Naive thymus-derived CD8-positive, alpha-beta T cell (primary cell): ENCODE results near the gene ZNF286A. TPM values are rescaled to one million over a fixed set of nuclear protein-coding genes. Genes with fewer than 3 reads are reported as not detected.
"Not testable (repeated sequence)": the region's sequence is repeated elsewhere in the genome, so short reads cannot be mapped to it uniquely, and the experiment has no call there.

ENCODE experiments used
- ATAC-seq, 2 donors: fragments of 150-1000 bp; cut with Tn5 transposase in 1 of 2; sonication (Bioruptor Pico), chemical (Tn5 transposase) in 1 of 2; 1 replicate in 1 of 2; 2 replicates in 1 of 2; pipeline ENCODE4 v1.10.0; 2021; ENCODE audit warnings: mild to moderate bottlenecking in 2 of 2, moderate library complexity in 2 of 2
- POLR2A ChIA-PET: fragments of 350-600 bp; sonication (Branson Sonifier 250); formaldehyde crosslinking; loops from one replicate; lab custom pipeline; 2021; ENCODE audit warnings: antibody characterized with exemption; lab: Charles Lee
- DNase-seq, 10 donors: peaks; one replicate each; pipeline versions ENCODE4 v3.0.0 to v3.0.0-alpha.2; 2020 to 2022
- H3K27ac Mint-ChIP-seq, 10 donors: one replicate each; pipeline ENCODE4 v1.8.0; 2020 to 2022; ENCODE audit warnings: mild to moderate bottlenecking in 10 of 10, mixed read lengths in 10 of 10, moderate library complexity in 4 of 10, inconsistent platforms in 1 of 10
- H3K27me3 Mint-ChIP-seq, 5 donors: one replicate each; pipeline ENCODE4 v1.8.0; 2021 to 2022; ENCODE audit warnings: mixed read lengths in 5 of 5
- H3K36me3 Mint-ChIP-seq, 3 donors: one replicate each; pipeline ENCODE4 v1.8.0; 2020 to 2022; ENCODE audit warnings: mixed read lengths in 3 of 3, mild to moderate bottlenecking in 2 of 3, inconsistent platforms in 1 of 3
- H3K4me1 Mint-ChIP-seq, 4 donors: one replicate each; pipeline ENCODE4 v1.8.0; 2021 to 2022; ENCODE audit warnings: mixed read lengths in 4 of 4
- H3K4me3 Mint-ChIP-seq, 10 donors: one replicate each; pipeline ENCODE4 v1.8.0; 2020 to 2022; ENCODE audit warnings: mild to moderate bottlenecking in 10 of 10, mixed read lengths in 10 of 10, moderate library complexity in 6 of 10, inconsistent platforms in 1 of 10
- H3K9me3 Mint-ChIP-seq, 9 donors: one replicate each; pipeline ENCODE4 v1.8.0; 2020 to 2022; ENCODE audit warnings: mixed read lengths in 9 of 9, mild to moderate bottlenecking in 3 of 9, inconsistent platforms in 1 of 9, moderate library complexity in 1 of 9
- polyA plus RNA-seq, 3 donors: library from polyadenylated mRNA; unstranded; fragments of 300-500 nt; fragmentation: Illumina TruSeq; gene quantifications; one replicate each; pipeline ENCODE4 v1.2.3, GENCODE V29; 2021
- total RNA-seq, 8 experiments: library from RNA in 2 of 8; stranded (reverse) in 2 of 8; gene quantifications; one replicate each; pipeline ENCODE4 v1.2.3 and lab custom pipeline; 2021 to 2026

The ZNF286A gene
- total and polyA plus RNA-seq, 5 experiments from 2014 or later, result 13.8 to 32.3 (median 22.0) TPM

DNA sequence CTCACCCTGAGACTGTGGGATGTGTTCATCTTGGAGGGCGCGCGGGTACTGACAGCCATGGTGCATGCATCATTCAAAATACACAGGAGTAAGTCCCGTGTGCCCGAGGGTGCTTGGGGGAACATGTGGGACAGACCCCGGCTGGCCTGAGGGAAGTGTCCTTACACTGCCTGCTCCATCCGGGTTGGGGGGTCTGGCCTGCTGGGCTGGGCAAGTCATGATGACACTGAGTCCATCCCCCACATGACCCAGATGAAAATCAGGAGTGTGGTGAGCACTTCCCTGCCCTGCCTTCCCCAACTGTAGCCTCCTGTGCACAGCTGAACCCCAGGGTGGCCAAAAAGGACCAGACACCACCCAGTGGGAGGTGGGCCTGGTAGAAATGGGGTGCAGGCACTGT, 43.4 kb downstream of the ZNF286A start:
- Mint-ChIP-seq H3K27ac (no peak overlapping the region), H3K36me3 (no peaks in the 10 kb centered on the region), H3K4me3 (no peak overlapping the region), H3K4me1 (peaks cover 0 to under 1% (median 0%) of the 10 kb centered on the region in 4 donors), H3K27me3 (peaks cover 6 to 16% (median 8%) of the 10 kb centered on the region in 5 donors), H3K9me3 (no peaks in the 10 kb centered on the region)
- ATAC-seq (no peak), DNase-seq (no peak)
- POLR2A ChIA-PET, result no interaction called here

DNA sequence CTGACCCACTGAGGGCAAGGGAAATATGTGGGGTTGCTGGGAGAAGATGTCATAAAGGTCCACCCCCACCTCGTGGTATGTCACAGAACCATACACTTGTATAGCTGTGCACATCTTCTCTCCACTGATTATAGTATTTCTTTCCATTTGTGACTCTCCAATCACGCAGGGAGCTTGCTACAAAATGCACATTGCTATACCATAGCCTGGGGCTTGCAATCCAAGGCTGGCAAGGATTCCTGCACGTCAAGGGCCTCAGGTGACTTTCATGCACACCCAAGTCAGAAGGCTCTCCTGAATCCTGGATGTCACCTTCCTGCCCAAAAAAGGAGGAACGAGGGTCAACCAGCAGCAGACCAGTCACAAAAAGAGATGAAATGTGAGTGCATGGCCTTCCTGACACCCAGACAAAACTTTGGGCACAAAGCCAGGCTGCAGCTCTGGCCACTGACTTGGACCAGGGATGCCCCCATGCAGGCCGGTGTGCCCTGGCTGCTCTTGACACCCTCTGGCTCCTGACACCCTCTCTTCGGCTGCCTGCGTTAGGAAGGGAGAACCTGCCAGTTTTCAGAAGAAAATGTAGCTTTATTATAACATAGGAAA, 44.6 kb downstream of the ZNF286A start:
- ATAC-seq (no peak), DNase-seq (no peak)
- POLR2A ChIA-PET, result no interaction called here
- no peak overlapping the region for H3K27ac Mint-ChIP-seq
- no peaks in the 10 kb centered on the region for H3K9me3 Mint-ChIP-seq
- peaks cover 0 to 2% (median 0%) of the 10 kb centered on the region in 4 donors for H3K4me1 Mint-ChIP-seq
- no peaks in the 10 kb centered on the region for H3K36me3 Mint-ChIP-seq
- peaks cover 7 to 18% (median 8%) of the 10 kb centered on the region in 5 donors for H3K27me3 Mint-ChIP-seq
- no peak overlapping the region for H3K4me3 Mint-ChIP-seq

- Mint-ChIP-seq H3K27ac (no peak overlapping the region), H3K4me1 (peaks cover 0 to 2% (median 0%) of the 10 kb centered on the region in 4 donors), H3K36me3 (no peaks in the 10 kb centered on the region), H3K4me3 (no peak overlapping the region), H3K27me3 (peaks cover 3 to 16% (median 4%) of the 10 kb centered on the region in 5 donors), H3K9me3 (no peaks in the 10 kb centered on the region)
- DNase-seq (no peak), ATAC-seq (no peak)
- POLR2A ChIA-PET, result no interaction called here
Measured at GRCh38 chr17:15744885-15745284, 45.3 kb downstream of the ZNF286A start.

GRCh38 chr17:15749403-15749802, 49.9 kb downstream of the ZNF286A start:
- H3K27me3 Mint-ChIP-seq, result peaks cover 0 to 14% (median 4%) of the 10 kb centered on the region in 5 donors
- H3K4me1 Mint-ChIP-seq, ATAC-seq, H3K36me3 Mint-ChIP-seq, H3K4me3 Mint-ChIP-seq, H3K27ac Mint-ChIP-seq, H3K9me3 Mint-ChIP-seq, POLR2A ChIA-PET, DNase-seq: not testable (repeated sequence)

DNA sequence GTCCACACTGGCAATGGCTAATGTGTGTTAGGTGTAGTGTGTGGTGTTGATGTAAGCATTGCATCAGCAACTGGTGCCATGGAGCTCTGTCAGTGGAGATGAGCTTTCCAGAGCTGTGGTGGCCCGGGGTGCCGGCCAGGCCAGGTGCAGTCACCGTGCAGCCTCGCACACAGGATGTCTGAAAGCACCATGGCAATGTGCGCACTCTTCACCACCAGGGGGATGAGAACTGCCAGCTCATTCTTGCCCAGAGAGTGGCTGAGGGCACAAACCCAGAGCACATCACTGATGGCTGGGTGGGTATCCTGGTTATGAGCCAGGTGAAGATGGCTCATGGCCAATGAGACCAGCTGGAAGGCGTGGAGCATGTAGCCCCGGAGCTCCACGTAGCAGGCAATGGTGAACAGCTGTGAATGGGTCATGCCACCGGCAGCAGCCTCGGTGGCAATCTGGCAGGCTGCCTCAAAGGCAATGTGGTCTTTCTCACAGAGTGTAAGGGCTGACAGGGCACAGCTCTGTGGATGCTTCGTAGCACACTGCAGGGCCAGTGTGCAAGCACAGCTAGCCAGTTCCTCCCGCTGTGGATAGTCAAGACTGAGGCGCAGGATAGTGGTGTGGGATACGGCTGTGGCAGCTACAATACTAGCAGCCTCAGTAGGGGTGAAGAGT, 69.4 kb downstream of the ZNF286A start:
- H3K27me3 Mint-ChIP-seq, H3K4me1 Mint-ChIP-seq, POLR2A ChIA-PET, ATAC-seq, H3K9me3 Mint-ChIP-seq, H3K36me3 Mint-ChIP-seq, H3K4me3 Mint-ChIP-seq, DNase-seq, H3K27ac Mint-ChIP-seq: not testable (repeated sequence)

Other genes with a start within 250 kb of the ZNF286A start
- 10 to 100 TPM in 1 of 2 experiments, 1 to 10 TPM in 1; 8.0 to 10.6 TPM for gene CDRT4, start 232.1 kb upstream of the ZNF286A start, total RNA-seq
- gene CDRT4, start 232.1 kb upstream of the ZNF286A start, polyA plus RNA-seq, result 1 to 10 TPM in 2 of 3 donors, under 1 TPM in 1; 0.84 to 1.8 (median 1.5) TPM
- gene TVP23C, start 136.3 kb upstream of the ZNF286A start, total RNA-seq, result 10 to 100 TPM; 16.1 to 22.2 TPM
- gene TVP23C, start 136.3 kb upstream of the ZNF286A start, polyA plus RNA-seq, result 1 to 10 TPM; 1.2 to 4.1 (median 3.6) TPM
- gene FBXW10B, start 80.0 kb upstream of the ZNF286A start, total RNA-seq, result under 1 TPM; 0.62 to 0.77 TPM
- not detected for gene FBXW10B, start 80.0 kb upstream of the ZNF286A start, polyA plus RNA-seq
- 1 to 10 TPM; 6.8 to 8.6 TPM for gene TRIM16, start 15.4 kb upstream of the ZNF286A start, total RNA-seq
- 1 to 10 TPM; 1.3 to 4.8 (median 2.6) TPM for gene TRIM16, start 15.4 kb upstream of the ZNF286A start, polyA plus RNA-seq
- 1 to 10 TPM in 1 of 2 experiments, not detected in 1; 1.0 TPM for gene TBC1D26, start 32.5 kb downstream of the ZNF286A start, total RNA-seq
- not detected for gene TBC1D26, start 32.5 kb downstream of the ZNF286A start, polyA plus RNA-seq
- not detected for gene ADORA2B, start 245.4 kb downstream of the ZNF286A start, total RNA-seq
- 1 to 10 TPM in 1 of 3 donors, under 1 TPM in 2; 0.23 to 2.2 (median 0.57) TPM for gene ADORA2B, start 245.4 kb downstream of the ZNF286A start, polyA plus RNA-seq